Measurements from ENCODE around the gene LAMA2.

Gene LAMA2

GRCh38 chr6:128882991-128883611 lies at the start of gene LAMA2:
TSS of gene LAMA2 (plus strand) at chr6:128883138. CDS start at chr6:128883246, 108 bp downstream.
- in situ Hi-C loops (cut with MboI; ENCODE audit: low sequenced_read_pairs) = no loop called here

- in situ Hi-C loops (cut with MboI; ENCODE audit: low sequenced_read_pairs) = no loop called here
These were observed 46.2 kb upstream of the LAMA2 start for GRCh38 chr6:128836761-128837160.

- in situ Hi-C loops (cut with MboI; ENCODE audit: low sequenced_read_pairs) = no loop called here
These were observed 41.4 kb upstream of the LAMA2 start for GRCh38 chr6:128841518-128841917.

- in situ Hi-C loops (cut with MboI; ENCODE audit: low sequenced_read_pairs) = no loop called here
These were observed 38.3 kb upstream of the LAMA2 start for GRCh38 chr6:128844598-128844997.

- in situ Hi-C loops (cut with MboI; ENCODE audit: low sequenced_read_pairs) = no loop called here
These were observed 35.3 kb upstream of the LAMA2 start for GRCh38 chr6:128847431-128848210.

GRCh38 chr6:128848212-128848935 lies 34.6 kb upstream of the LAMA2 start:
- in situ Hi-C loops (cut with MboI; ENCODE audit: low sequenced_read_pairs) = no loop called here

- in situ Hi-C loops (cut with MboI; ENCODE audit: low sequenced_read_pairs) = no loop called here
These were observed 27.3 kb upstream of the LAMA2 start for GRCh38 chr6:128855581-128856085.

GRCh38 chr6:128857806-128858205 lies 25.1 kb upstream of the LAMA2 start:
- in situ Hi-C loops (cut with MboI; ENCODE audit: low sequenced_read_pairs) = no loop called here

GRCh38 chr6:128860782-128861181 lies 22.2 kb upstream of the LAMA2 start:
- in situ Hi-C loops (cut with MboI; ENCODE audit: low sequenced_read_pairs) = no loop called here

- in situ Hi-C loops (cut with MboI; ENCODE audit: low sequenced_read_pairs) = no loop called here
These were observed 19.0 kb upstream of the LAMA2 start for GRCh38 chr6:128863983-128864382.

- in situ Hi-C loops (cut with MboI; ENCODE audit: low sequenced_read_pairs) = no loop called here
These were observed 12.2 kb upstream of the LAMA2 start for GRCh38 chr6:128870746-128871145.

GRCh38 chr6:128874863-128875262 lies 8.1 kb upstream of the LAMA2 start:
- in situ Hi-C loops (cut with MboI; ENCODE audit: low sequenced_read_pairs) = no loop called here

- in situ Hi-C loops (cut with MboI; ENCODE audit: low sequenced_read_pairs) = no loop called here
These were observed 378 bp upstream of the LAMA2 start for GRCh38 chr6:128882560-128882959.

GRCh38 chr6:128883906-128884305 lies 968 bp downstream of the LAMA2 start:
- in situ Hi-C loops (cut with MboI; ENCODE audit: low sequenced_read_pairs) = no loop called here

GRCh38 chr6:128885381-128885780 lies 2.4 kb downstream of the LAMA2 start:
- in situ Hi-C loops (cut with MboI; ENCODE audit: low sequenced_read_pairs) = no loop called here

- in situ Hi-C loops (cut with MboI; ENCODE audit: low sequenced_read_pairs) = no loop called here
These were observed 3.8 kb downstream of the LAMA2 start for GRCh38 chr6:128886706-128887105.

GRCh38 chr6:128888444-128889175 lies 5.7 kb downstream of the LAMA2 start:
- in situ Hi-C loops (cut with MboI; ENCODE audit: low sequenced_read_pairs) = no loop called here

GRCh38 chr6:128889870-128890269 lies 6.9 kb downstream of the LAMA2 start:
- in situ Hi-C loops (cut with MboI; ENCODE audit: low sequenced_read_pairs) = no loop called here

GRCh38 chr6:128892079-128892478 lies 9.1 kb downstream of the LAMA2 start:
- in situ Hi-C loops (cut with MboI; ENCODE audit: low sequenced_read_pairs) = no loop called here

- in situ Hi-C loops (cut with MboI; ENCODE audit: low sequenced_read_pairs) = no loop called here
These were observed 16.6 kb downstream of the LAMA2 start for GRCh38 chr6:128899341-128900050.

Measured in HL-60/S4 treated with phorbol 12-myristate 13-acetate at 8.2 ng/mL for 4 days and 3 days (cell line).